Neural progenitor cell (in vitro differentiated cells): ENCODE results near the gene LYRM4.
A peak's percentile ranks its signal among the peaks of the same experiment; 100 is the strongest.

Experiments used
- CTCF ChIP-seq: fragments of 200-600 bp; sonication (generic); IDR thresholded peaks from 2 replicates; pipeline ENCODE4 v1.5.1; 2017; ENCODE audit warnings: antibody characterized with exemption, mild to moderate bottlenecking
- EZH2phosphoT487 ChIP-seq: fragments of 200-600 bp; sonication (generic); IDR thresholded peaks from 2 replicates; pipeline ENCODE4 v1.6.1; 2017; ENCODE audit warnings: antibody characterized with exemption

DNA sequence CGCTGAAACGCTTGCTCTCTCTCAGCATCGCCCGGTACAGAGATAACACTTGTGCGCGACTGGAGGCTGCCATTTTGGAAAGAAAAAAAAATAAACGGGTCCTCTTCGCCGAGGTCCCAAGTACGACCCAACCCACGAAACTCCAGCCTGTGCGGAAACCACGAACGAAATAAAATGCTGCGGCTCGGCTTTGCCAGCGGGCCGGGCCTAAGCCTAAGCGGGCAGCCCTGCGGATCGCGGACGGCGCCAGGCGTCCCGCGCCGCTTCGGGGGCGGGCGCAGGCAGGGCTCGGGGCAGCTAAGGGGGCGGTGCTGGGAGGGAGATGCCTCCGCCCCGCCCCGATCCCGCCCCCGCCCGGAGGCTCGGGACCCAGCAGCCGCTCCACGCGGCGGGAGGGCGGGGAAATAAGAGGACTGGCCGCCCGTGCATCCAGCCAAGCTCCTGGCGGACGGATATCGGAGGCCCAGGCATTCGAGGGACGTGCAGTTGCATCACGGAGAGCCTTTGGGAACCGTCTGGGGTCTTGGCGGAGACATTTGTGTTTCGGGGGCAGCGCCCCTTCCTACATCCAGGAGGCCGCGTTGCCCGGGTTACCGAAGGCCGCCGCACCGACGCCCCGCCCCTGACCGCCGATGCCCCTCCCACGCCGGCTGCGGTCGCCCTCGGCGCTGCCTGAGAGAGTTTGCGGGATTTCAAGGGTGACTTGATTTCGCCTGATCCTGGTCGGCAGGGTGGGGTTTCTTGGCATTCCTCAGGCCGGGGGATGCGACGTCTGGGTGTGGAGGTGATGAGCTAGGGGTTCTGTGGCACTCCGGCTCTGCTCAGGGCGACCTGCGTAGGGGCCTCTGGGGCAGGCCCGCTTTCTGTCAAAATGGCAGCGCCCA, at the start of gene LYRM4, which contains the start of gene FARS2:
- peak; percentile 42 for TF ChIP-seq CTCF
- no peak for TF ChIP-seq EZH2phosphoT487
